ENCODE measurements around the gene LIME1.

The LIME1 gene

DNA sequence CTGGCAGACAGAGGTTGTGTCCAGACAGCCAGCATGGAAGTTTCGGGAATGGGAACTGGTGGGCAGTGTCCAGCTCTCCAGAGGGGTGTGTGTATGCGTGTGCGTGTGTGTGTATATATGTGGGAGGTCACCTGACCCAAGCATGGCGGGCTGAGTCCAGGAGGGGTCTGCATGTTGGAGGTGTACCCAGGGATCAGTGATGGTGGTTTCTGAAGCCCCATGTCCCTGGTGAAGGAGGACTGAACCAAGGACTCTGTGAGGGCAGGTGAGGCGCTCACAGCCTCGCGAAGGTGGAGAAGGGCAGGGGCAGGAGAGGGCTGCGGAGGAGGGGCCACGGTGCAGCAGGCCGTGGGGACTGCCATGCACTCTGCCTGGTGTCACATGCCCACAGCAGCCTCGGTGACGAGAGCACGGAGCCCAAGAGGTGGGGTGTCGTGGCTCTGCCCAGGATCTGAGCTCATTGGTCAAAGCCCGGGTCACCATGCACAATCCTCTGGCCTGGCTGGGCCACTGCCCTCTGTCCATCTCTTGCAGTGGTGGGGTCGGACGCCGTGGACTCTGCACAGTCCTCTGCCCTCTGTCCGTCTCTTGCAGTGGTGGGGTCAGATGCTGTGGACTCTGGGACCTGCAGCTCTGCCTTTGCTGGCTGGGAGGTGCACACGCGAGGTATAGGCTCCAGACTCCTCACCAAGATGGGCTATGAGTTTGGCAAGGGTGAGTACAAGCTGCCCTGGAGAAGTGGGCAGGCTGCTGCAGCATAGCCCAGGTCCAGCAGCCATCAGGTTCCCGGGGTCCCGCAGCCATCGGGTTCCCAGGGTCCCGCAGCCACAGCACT lies 2.1 kb upstream of the LIME1 start:
- H3K4me3 ChIP-seq (ENCODE audit: low read depth, low read length) = no peak overlapping the region
- TF ChIP-seq, protein P1, sequence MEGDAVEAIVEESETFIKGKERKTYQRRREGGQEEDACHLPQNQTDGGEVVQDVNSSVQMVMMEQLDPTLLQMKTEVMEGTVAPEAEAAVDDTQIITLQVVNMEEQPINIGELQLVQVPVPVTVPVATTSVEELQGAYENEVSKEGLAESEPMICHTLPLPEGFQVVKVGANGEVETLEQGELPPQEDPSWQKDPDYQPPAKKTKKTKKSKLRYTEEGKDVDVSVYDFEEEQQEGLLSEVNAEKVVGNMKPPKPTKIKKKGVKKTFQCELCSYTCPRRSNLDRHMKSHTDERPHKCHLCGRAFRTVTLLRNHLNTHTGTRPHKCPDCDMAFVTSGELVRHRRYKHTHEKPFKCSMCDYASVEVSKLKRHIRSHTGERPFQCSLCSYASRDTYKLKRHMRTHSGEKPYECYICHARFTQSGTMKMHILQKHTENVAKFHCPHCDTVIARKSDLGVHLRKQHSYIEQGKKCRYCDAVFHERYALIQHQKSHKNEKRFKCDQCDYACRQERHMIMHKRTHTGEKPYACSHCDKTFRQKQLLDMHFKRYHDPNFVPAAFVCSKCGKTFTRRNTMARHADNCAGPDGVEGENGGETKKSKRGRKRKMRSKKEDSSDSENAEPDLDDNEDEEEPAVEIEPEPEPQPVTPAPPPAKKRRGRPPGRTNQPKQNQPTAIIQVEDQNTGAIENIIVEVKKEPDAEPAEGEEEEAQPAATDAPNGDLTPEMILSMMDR (IDR thresholded peaks at IDR 0.05; ENCODE audit: borderline replicate concordance, insufficient read depth, low read depth, low read length) = no peak

DNA sequence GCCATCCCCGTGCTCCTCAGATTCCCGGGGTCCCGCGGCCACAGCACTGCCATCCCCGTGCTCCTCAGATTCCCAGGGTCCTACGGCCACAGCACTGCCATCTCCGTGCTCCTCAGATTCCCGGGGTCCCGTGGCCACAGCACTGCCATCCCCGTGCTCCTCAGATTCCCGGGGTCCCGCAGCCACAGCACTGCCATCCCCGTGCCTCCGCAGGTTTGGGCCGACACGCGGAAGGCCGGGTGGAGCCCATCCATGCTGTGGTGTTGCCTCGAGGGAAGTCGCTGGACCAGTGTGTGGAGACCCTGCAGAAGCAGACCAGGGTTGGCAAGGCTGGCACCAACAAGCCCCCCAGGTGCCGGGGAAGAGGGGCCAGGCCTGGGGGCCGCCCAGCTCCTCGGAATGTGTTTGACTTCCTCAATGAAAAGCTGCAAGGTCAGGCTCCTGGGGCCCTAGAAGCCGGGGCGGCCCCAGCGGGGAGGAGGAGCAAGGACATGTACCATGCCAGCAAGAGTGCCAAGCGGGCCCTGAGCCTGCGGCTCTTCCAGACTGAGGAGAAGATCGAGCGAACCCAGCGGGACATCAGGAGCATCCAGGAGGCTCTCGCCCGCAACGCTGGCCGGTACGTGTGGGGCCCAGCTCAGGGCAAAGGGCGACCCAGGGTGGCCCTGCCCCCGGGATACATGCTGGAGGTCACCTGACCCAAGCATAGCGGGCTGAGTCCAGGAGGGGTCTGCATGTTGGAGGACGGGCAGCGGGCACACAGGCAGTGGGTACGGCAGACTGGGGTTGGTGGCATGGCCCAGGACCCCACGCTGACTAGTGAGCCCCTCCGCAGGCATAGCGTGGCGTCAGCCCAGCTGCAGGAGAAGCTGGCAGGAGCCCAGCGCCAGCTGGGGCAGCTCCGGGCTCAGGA lies 1.3 kb upstream of the LIME1 start:
- TF ChIP-seq, protein P1 (IDR thresholded peaks at IDR 0.05; ENCODE audit: borderline replicate concordance, insufficient read depth, low read depth, low read length) = no peak
- H3K4me3 ChIP-seq (ENCODE audit: low read depth, low read length) = no peak overlapping the region

DNA sequence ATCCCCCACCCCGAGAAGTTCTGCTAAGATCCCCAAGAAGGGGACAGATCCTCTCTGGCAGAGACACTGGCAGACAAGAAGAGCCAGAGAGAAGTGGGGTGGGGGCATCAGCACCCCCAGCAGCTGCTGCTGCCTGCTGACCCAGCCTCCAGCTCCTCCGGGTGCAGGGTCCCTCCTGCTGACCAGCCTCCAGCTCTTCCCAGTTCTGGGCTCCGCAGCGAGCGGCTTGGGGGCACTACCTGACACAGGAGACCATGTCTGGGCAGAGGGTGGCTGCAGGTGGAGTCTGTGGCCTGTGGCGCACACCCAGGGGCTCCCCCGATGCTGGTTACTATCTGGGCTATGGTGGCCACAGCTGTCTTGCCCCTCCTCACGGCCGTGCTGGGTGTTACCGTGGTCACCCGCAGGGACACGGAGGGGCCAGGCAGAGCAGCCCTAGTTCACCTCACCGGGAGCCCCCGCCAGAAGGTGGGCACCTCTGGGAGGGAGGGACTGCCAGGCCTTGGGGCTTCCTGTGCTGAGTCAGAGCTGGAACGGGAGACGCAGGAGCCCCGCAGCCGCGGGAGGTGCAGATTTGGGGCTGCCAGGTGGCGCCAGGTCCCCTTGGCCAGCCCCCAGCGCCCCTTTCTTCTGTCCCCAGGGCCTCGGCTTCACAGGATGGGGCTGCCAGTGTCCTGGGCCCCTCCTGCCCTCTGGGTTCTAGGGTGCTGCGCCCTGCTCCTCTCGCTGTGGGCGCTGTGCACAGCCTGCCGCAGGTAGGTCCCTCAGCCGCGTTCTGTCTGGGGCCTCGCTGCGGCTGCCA lies 630 bp downstream of the LIME1 start:
- H3K4me3 ChIP-seq (ENCODE audit: low read depth, low read length) = peak overlapping the region; percentile 61
- TF ChIP-seq, protein P1 (IDR thresholded peaks at IDR 0.05; ENCODE audit: borderline replicate concordance, insufficient read depth, low read depth, low read length) = no peak

DNA sequence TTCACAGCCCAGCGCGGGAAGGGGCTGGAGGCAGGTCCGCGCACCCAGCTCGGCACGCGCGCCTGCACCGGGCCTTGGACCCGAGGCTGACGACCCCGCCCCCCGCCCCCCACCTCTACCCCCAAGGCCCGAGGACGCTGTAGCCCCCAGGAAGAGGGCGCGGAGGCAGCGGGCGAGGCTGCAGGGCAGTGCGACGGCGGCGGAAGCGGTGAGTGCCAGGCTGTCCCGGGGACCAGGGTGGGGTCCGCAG lies 1.2 kb downstream of the LIME1 start:
- TF ChIP-seq, protein P1 (IDR thresholded peaks at IDR 0.05; ENCODE audit: borderline replicate concordance, insufficient read depth, low read depth, low read length) = no peak
- peak overlapping the region; percentile 61 for H3K4me3 ChIP-seq (ENCODE audit: low read depth, low read length)

DNA sequence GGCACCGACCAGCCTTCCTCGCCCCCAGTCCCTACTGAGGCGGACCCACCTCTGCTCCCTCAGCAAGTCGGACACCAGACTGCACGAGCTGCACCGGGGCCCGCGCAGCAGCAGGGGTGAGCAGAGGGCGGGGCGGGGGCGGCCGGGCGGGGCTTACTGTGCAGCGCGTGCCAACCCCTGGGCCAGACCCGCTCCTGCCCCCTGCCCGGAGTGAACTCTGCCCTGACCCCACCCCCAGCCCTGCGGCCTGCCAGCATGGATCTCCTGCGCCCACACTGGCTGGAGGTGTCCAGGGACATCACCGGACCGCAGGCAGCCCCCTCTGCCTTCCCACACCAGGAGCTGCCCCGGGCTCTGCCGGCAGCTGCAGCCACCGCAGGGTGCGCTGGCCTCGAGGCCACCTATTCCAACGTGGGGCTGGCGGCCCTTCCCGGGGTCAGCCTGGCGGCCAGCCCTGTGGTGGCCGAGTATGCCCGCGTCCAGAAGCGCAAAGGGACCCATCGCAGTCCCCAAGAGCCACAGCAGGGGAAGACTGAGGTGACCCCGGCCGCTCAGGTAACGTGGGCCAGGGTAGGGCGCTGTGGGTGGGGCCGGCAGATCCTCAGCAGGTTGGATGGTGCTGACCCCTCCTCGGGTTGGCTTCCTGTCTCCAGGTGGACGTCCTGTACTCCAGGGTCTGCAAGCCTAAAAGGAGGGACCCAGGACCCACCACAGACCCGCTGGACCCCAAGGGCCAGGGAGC lies 1.7 kb downstream of the LIME1 start:
- TF ChIP-seq, protein P1 (IDR thresholded peaks at IDR 0.05; ENCODE audit: borderline replicate concordance, insufficient read depth, low read depth, low read length) = no peak
- peak overlapping the region; percentile 61 for H3K4me3 ChIP-seq (ENCODE audit: low read depth, low read length)

DNA sequence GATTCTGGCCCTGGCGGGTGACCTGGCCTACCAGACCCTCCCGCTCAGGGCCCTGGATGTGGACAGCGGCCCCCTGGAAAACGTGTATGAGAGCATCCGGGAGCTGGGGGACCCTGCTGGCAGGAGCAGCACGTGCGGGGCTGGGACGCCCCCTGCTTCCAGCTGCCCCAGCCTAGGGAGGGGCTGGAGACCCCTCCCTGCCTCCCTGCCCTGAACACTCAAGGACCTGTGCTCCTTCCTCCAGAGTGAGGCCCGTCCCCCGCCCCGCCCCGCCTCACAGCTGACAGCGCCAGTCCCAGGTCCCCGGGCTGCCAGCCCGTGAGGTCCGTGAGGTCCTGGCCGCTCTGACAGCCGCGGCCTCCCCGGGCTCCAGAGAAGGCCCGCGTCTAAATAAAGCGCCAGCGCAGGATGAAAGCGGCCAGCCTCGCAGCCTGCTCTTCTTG lies 2.2 kb downstream of the LIME1 start:
- TF ChIP-seq, protein P1 (IDR thresholded peaks at IDR 0.05; ENCODE audit: borderline replicate concordance, insufficient read depth, low read depth, low read length) = no peak
- no peak overlapping the region for H3K4me3 ChIP-seq (ENCODE audit: low read depth, low read length)

Data from GM12875 (cell line).